Stimulated activated CD8-positive, alpha-beta memory T cell treated with anti-CD3 and anti-CD28 coated beads, Interleukin-15, amount 100 ng/mL, for 4 hours (primary cell): ENCODE results near the gene VEGFB.
A peak's percentile ranks its signal among the peaks of the same experiment; 100 is the strongest.

ENCODE experiments used
- DNase-seq, 2 donors: peaks; one replicate each; pipeline ENCODE4 v3.0.0-alpha.2; 2020; ENCODE audit warnings: low read depth in 2 of 2

Gene VEGFB

GRCh38 chr11:64211181-64211872, 23.1 kb upstream of the VEGFB start:
- no peak for DNase-seq

DNA sequence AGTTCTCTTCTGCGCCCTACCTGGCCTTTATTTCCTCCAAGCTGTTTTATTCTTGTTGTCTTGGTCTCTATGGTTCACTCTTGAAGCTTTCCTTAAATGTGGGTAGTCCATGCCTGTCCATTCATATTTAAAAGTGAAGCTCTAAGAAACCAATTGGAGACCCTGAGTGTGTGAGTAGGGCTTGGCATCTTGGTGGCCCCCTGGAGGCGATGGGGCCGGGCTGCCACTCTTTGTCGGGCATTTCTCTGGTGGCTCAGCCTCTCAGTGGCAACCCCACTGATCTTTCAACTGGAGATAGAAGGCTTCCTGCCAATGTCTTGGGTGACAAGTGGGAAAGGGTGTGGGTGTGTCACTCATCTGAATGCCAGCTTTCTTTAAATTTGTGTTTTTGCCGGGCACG, 17.5 kb upstream of the VEGFB start:
- no peak for DNase-seq

- no peak for DNase-seq
Observed at GRCh38 chr11:64218628-64219353, 15.6 kb upstream of the VEGFB start.

GRCh38 chr11:64219354-64219684, 15.1 kb upstream of the VEGFB start:
- DNase-seq, result no peak

- no peak for DNase-seq
Observed at GRCh38 chr11:64219755-64220154, 14.6 kb upstream of the VEGFB start.

DNA sequence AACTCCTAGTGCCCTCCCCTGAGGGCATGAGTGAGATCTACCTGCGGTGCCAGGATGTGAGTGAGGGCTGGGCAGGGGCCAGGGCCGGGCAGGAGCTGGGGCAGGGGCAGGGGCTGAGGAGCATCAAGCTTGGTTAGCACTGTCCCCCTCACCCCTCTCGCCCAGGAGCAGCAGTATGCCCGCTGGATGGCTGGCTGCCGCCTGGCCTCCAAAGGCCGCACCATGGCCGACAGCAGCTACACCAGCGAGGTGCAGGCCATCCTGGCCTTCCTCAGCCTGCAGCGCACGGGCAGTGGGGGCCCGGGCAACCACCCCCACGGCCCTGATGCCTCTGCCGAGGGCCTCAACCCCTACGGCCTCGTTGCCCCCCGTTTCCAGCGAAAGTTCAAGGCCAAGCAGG, 14.1 kb upstream of the VEGFB start:
- DNase-seq, result no peak

GRCh38 chr11:64220798-64221197, 13.6 kb upstream of the VEGFB start:
- DNase-seq, result no peak

- no peak for DNase-seq
Observed at GRCh38 chr11:64222651-64223000, 11.8 kb upstream of the VEGFB start.

GRCh38 chr11:64223001-64223651, 11.3 kb upstream of the VEGFB start:
- DNase-seq, result no peak

DNA sequence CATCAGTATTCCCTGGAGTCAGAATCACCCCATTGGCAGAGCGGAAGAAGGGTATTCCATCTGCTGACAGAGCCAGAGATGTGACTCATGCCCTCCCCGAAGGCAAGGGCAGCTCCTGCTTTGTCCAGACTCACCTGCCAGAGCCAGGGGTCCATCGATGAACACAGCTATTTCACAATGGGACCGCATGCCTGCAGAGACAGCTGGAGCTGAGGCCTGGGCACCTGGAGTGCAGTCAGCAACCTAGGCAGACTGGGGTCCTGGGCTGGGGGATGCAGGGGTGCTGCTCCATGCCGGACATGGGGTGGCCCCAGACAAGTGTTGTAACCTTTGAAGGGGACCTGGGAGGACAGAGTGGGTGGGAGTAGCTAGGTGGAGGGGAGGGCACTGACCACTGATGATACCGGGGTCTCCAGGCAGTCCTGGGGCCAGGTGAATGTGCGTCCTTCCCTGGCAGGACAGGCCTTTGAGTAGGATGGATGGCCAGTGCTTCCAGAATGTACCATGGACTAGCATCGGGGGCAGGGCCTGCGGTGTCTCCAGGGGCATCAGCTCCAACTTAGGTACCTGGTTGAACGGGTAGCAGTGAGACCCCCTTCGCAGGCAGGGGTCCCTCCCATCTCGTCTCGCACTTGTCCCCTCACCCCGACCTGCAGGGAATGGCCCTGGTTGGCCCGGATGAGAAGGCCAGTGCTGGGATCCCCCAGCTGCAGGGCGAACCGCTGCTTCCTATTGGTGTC, 10.1 kb upstream of the VEGFB start:
- DNase-seq, result no peak

GRCh38 chr11:64224891-64225607, 9.3 kb upstream of the VEGFB start:
- DNase-seq, result no peak

GRCh38 chr11:64225608-64226506, 8.5 kb upstream of the VEGFB start, which contains the start of the genes NUDT22 and TRPT1:
TSS of gene NUDT22 (plus strand) at chr11:64226274. CDS start at chr11:64226653, 379 bp downstream.
TSS of gene TRPT1 (minus strand) at chr11:64226186. CDS start at chr11:64225860, 326 bp downstream.
- DNase-seq, result peak; percentile 81 to 84

DNA sequence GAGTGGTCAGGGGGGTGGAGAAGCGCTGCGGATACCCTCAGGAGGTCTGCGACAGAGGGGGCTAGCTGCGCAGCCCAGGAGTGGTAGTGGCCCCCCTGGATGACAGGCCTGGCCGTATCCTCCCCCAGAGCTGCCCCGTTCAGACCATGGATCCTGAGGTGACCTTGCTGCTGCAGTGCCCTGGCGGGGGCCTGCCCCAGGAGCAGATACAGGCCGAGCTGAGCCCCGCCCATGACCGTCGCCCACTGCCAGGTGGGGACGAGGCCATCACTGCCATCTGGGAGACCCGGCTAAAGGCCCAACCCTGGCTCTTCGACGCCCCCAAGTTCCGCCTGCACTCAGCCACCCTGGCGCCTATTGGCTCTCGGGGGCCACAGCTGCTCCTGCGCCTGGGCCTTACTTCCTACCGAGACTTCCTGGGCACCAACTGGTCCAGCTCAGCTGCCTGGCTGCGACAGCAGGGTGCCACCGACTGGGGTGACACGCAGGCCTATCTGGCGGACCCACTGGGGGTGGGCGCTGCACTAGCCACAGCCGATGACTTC, 7.8 kb upstream of the VEGFB start:
- peak in 1 of 2 donors; percentile 39 for DNase-seq

GRCh38 chr11:64227405-64227956, 6.9 kb upstream of the VEGFB start:
- no peak for DNase-seq

- no peak for DNase-seq
Observed at GRCh38 chr11:64229090-64229743, 5.2 kb upstream of the VEGFB start.

GRCh38 chr11:64229744-64230170, 4.6 kb upstream of the VEGFB start:
- no peak for DNase-seq

DNA sequence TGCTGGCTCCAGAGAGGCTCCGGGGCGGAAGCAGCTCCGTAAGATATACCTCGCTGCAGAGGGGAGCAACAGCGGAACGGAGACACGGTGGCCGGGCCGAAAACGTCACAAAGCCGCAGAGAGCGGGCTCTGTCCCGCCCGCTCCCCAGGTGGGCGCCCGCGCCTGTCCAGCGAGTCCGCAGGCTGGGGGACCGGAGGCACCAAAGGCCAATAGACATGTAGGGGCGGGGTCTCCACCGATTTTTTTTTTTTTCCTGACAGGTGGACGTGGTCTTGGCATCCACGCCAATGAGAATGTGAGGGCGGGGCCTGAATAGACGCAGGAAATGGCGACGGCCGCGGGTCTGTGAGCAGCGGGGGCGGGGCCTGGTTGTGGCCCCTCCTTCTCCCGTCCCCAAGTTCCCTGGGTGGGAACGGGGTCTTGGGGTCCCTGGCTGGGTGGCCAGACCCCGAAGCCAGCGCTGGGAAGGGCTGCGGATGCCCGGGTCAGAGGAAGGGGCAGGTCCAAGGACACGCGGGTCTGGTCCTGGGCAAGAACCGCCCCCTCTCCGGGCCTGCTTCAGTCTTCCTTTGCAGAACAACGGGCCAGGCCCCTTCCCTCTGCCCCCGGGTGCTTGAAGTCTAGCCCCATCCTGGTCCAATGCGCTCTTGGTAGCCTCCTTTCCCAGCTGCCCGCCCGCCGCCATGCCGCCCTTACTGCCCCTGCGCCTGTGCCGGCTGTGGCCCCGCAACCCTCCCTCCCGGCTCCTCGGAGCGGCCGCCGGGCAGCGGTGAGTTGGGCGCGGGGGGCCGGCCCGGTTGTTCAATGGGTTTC, 4.0 kb upstream of the VEGFB start, which contains the start of gene DNAJC4:
TSS of gene DNAJC4 (plus strand) at position 378 of the 814 bp plus-strand sequence. CDS start at position 685, 307 bp downstream.
- DNase-seq, result peak; percentile 67 to 77

DNA sequence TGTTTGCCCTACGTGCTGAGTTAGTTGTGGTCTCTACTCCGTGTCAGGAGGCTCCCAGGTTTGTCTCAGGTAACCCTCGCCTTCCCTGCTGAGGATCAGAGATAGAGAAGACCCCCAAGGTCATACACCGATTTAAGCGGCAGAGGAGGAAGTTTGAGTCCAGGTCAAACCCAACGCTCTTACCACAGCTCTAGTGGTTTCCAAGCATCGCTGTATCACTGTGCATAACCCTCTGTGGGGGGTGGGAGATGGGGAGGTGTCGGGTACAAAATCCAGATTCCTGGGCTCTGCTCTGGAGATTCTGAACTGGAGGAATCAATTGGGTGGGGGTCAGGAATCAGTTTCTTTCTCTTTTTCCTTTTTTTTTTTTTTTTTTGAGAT, 3.4 kb upstream of the VEGFB start:
- DNase-seq, result no peak
